ENCODE measurements around the gene IRAK3. TPM values are rescaled to one million over a fixed set of nuclear protein-coding genes. Genes with fewer than 3 reads are reported as not detected.

The IRAK3 gene
- total and polyA plus RNA-seq, 7 donors, result 1.4 to 17.1 (median 9.4) TPM

- Histone ChIP-seq H3K4me3 (no peak overlapping the region), H3K27me3 (no peaks in the 10 kb centered on the region), H3K4me1 (no peaks in the 10 kb centered on the region), H3K9me3 (no peaks in the 10 kb centered on the region), H3K27ac (no peak overlapping the region), H3K36me3 (no peaks in the 10 kb centered on the region)
- WGBS, 2 donors, result 75 to 85% methylated on average over 2 of the region's 2 CpGs
- DNase-seq, result no peak
- TF ChIP-seq CTCF (IDR thresholded peaks at IDR 0.05) (no peak), POLR2A (IDR thresholded peaks at IDR 0.05) (no peak), EP300 (IDR thresholded peaks at IDR 0.05) (no peak), POLR2AphosphoS5 (IDR thresholded peaks at IDR 0.05) (no peak)
- intact Hi-C loops (cut with DNase I), result no loop called here
These were observed 101.7 kb downstream of the IRAK3 start for GRCh38 chr12:66290716-66291200.

- Histone ChIP-seq H3K27ac (no peak overlapping the region), H3K4me3 (no peak overlapping the region), H3K4me1 (peaks cover 0 to 2% (median 0%) of the 10 kb centered on the region in 4 donors), H3K9me3 (no peaks in the 10 kb centered on the region), H3K36me3 (no peaks in the 10 kb centered on the region), H3K27me3 (no peaks in the 10 kb centered on the region)
- DNase-seq, result no peak
- WGBS, 2 donors, result 95 to 96% methylated on average over 1 of the region's 1 CpG
- TF ChIP-seq CTCF (IDR thresholded peaks at IDR 0.05), result no peak
- no peak for TF ChIP-seq EP300 (IDR thresholded peaks at IDR 0.05)
- no peak for TF ChIP-seq POLR2A (IDR thresholded peaks at IDR 0.05)
- no peak for TF ChIP-seq POLR2AphosphoS5 (IDR thresholded peaks at IDR 0.05)
- intact Hi-C loops (cut with DNase I), result no loop called here
These were observed 107.2 kb downstream of the IRAK3 start for GRCh38 chr12:66296176-66296683.

GRCh38 chr12:66297080-66297479 is 108.1 kb downstream of the IRAK3 start:
- TF ChIP-seq CTCF (IDR thresholded peaks at IDR 0.05) (no peak), POLR2AphosphoS5 (IDR thresholded peaks at IDR 0.05) (no peak), EP300 (IDR thresholded peaks at IDR 0.05) (no peak), POLR2A (IDR thresholded peaks at IDR 0.05) (no peak)
- Histone ChIP-seq H3K36me3 (no peaks in the 10 kb centered on the region), H3K27ac (no peak overlapping the region), H3K27me3 (no peaks in the 10 kb centered on the region), H3K4me1 (peaks cover 0 to 8% (median 2%) of the 10 kb centered on the region in 4 donors), H3K9me3 (no peaks in the 10 kb centered on the region), H3K4me3 (no peak overlapping the region)
- DNase-seq, result no peak
- intact Hi-C loops (cut with DNase I), result no loop called here
- WGBS, 2 donors, result 55 to 76% methylated on average over 4 of the region's 4 CpGs

GRCh38 chr12:66297923-66298322 is 108.9 kb downstream of the IRAK3 start:
- no peak for TF ChIP-seq POLR2AphosphoS5 (IDR thresholded peaks at IDR 0.05)
- no peak for TF ChIP-seq POLR2A (IDR thresholded peaks at IDR 0.05)
- TF ChIP-seq CTCF (IDR thresholded peaks at IDR 0.05), result no peak
- TF ChIP-seq EP300 (IDR thresholded peaks at IDR 0.05), result no peak
- intact Hi-C loops (cut with DNase I), result no loop called here
- WGBS, 2 donors, result 90 to 92% methylated on average over 3 of the region's 3 CpGs
- H3K27me3 ChIP-seq, result no peaks in the 10 kb centered on the region
- no peak overlapping the region for H3K27ac ChIP-seq
- H3K9me3 ChIP-seq, result no peaks in the 10 kb centered on the region
- no peak overlapping the region for H3K4me3 ChIP-seq
- no peaks in the 10 kb centered on the region for H3K36me3 ChIP-seq
- DNase-seq, result no peak
- H3K4me1 ChIP-seq, result peaks cover 0 to 8% (median 4%) of the 10 kb centered on the region in 4 donors
